Neural progenitor cell (in vitro differentiated cells): ENCODE results near the gene ZNF189. TPM values are rescaled to one million over a fixed set of nuclear protein-coding genes. Genes with fewer than 3 reads are reported as not detected.

Source experiments
- DNase-seq: peaks from one replicate; pipeline ENCODE4 v3.0.0-alpha.2; 2016; ENCODE audit warnings: low spot score
- H2AFZ ChIP-seq: fragments of 200-600 bp; sonication (generic); replicated peaks from 2 replicates; pipeline ENCODE4 v1.6.1; 2016; ENCODE audit warnings: antibody characterized with exemption
- H3F3A ChIP-seq: fragments of 200-600 bp; sonication (generic); 2 replicates; pipeline ENCODE4 v1.6.1; 2016; ENCODE audit warnings: antibody characterized with exemption, low read depth
- H3K27ac ChIP-seq: fragments of 200-600 bp; sonication (generic); 2 replicates; pipeline ENCODE4 v1.5.1; 2016; ENCODE audit warnings: mild to moderate bottlenecking
- H3K27me3 ChIP-seq: fragments of 200-600 bp; sonication (generic); 2 replicates; pipeline ENCODE4 v1.6.1; 2016; ENCODE audit warnings: mild to moderate bottlenecking, moderate library complexity
- H3K36me3 ChIP-seq: fragments of 200-600 bp; sonication (generic); 2 replicates; pipeline ENCODE4 v1.5.1; 2016
- H3K4me1 ChIP-seq: fragments of 200-600 bp; sonication (generic); 2 replicates; pipeline ENCODE4 v1.6.1; 2016; ENCODE audit warnings: mixed run types
- H3K4me2 ChIP-seq: fragments of 200-600 bp; sonication (generic); 2 replicates; pipeline ENCODE4 v1.6.1; 2016
- H3K4me3 ChIP-seq: fragments of 200-600 bp; sonication (generic); 2 replicates; pipeline ENCODE4 v1.5.1; 2016
- H3K79me2 ChIP-seq: fragments of 200-600 bp; sonication (generic); 2 replicates; pipeline ENCODE4 v1.6.1; 2016; ENCODE audit warnings: low read depth
- H3K9ac ChIP-seq: fragments of 200-600 bp; sonication (generic); 2 replicates; pipeline ENCODE4 v1.6.1; 2016
- H3K9me3 ChIP-seq: fragments of 200-600 bp; sonication (generic); 2 replicates; pipeline ENCODE4 v1.5.1; 2016; ENCODE audit warnings: low read depth
- H4K20me1 ChIP-seq: fragments of 200-600 bp; sonication (generic); 2 replicates; pipeline ENCODE4 v1.6.1; 2016; ENCODE audit warnings: low read depth
- H3K27ac Mint-ChIP-seq: 3 replicates; pipeline ENCODE4 v1.8.0; 2021; ENCODE audit warnings: mixed read lengths
- H3K27me3 Mint-ChIP-seq: 2 replicates; pipeline ENCODE4 v1.8.0; 2022; ENCODE audit warnings: low read depth, mild to moderate bottlenecking, inconsistent platforms, moderate library complexity, mixed read lengths; ENCODE audit not compliant: insufficient read depth
- H3K36me3 Mint-ChIP-seq: 3 replicates; pipeline ENCODE4 v1.8.0; 2021; ENCODE audit warnings: mixed read lengths
- H3K4me1 Mint-ChIP-seq: 3 replicates; pipeline ENCODE4 v1.8.0; 2021; ENCODE audit warnings: mixed read lengths
- H3K4me3 Mint-ChIP-seq: 3 replicates; pipeline ENCODE4 v1.8.0; 2021; ENCODE audit warnings: mild to moderate bottlenecking, moderate library complexity, mixed read lengths
- H3K9me3 Mint-ChIP-seq: 3 replicates; pipeline ENCODE4 v1.8.0; 2020; ENCODE audit warnings: mixed read lengths
- CTCF ChIP-seq: fragments of 200-600 bp; sonication (generic); IDR thresholded peaks from 2 replicates; pipeline ENCODE4 v1.5.1; 2017; ENCODE audit warnings: antibody characterized with exemption, mild to moderate bottlenecking
- EZH2 ChIP-seq: fragments of 200-600 bp; sonication (generic); IDR thresholded peaks from 2 replicates; pipeline ENCODE4 v1.6.1; 2017; ENCODE audit warnings: antibody characterized with exemption, mild to moderate bottlenecking, moderate library complexity
- EZH2phosphoT487 ChIP-seq: fragments of 200-600 bp; sonication (generic); IDR thresholded peaks from 2 replicates; pipeline ENCODE4 v1.6.1; 2017; ENCODE audit warnings: antibody characterized with exemption
- total RNA-seq: library from RNA; depleted of rRNA; stranded (reverse); fragments of >200 nt; gene quantifications from 2 replicates; pipeline ENCODE4 v1.2.3, GENCODE V29; 2015; ENCODE audit warnings: low replicate concordance

The ZNF189 gene
- total RNA-seq, 1 donor from 2014 or later: 40.2 TPM

GRCh38 chr9:101434998-101435397 is 36.3 kb downstream of the ZNF189 start:
- DNase-seq: no peak
- H3K27ac Mint-ChIP-seq: no peak overlapping the region
- no peak overlapping the region for H3K9ac ChIP-seq
- H3K36me3 ChIP-seq: no peaks in the 10 kb centered on the region
- H3K79me2 ChIP-seq: no peaks in the 10 kb centered on the region
- H4K20me1 ChIP-seq: no peaks in the 10 kb centered on the region
- no peaks in the 10 kb centered on the region for H3K27me3 ChIP-seq
- no peaks in the 10 kb centered on the region for H3K36me3 Mint-ChIP-seq
- H3K27ac ChIP-seq: no peak overlapping the region
- no peaks in the 10 kb centered on the region for H3K9me3 ChIP-seq
- TF ChIP-seq EZH2phosphoT487 (no peak), EZH2 (no peak), CTCF (no peak)
- H2AFZ ChIP-seq: no peak overlapping the region
- no peaks in the 10 kb centered on the region for H3K9me3 Mint-ChIP-seq
- no peak overlapping the region for H3K4me2 ChIP-seq
- no peak overlapping the region for H3K4me3 ChIP-seq
- H3K4me1 ChIP-seq: no peaks in the 10 kb centered on the region
- H3F3A ChIP-seq: no peaks in the 10 kb centered on the region
- no peak overlapping the region for H3K4me3 Mint-ChIP-seq
- no peaks in the 10 kb centered on the region for H3K4me1 Mint-ChIP-seq
- peaks cover 2% of the 10 kb centered on the region for H3K27me3 Mint-ChIP-seq

GRCh38 chr9:101435601-101436079 is 37.0 kb downstream of the ZNF189 start, which contains the start of gene ALDOB:
TSS of gene ALDOB (minus strand) at chr9:101435774. CDS start at chr9:101430887, 4,887 bp downstream.
- no peak for TF ChIP-seq CTCF

GRCh38 chr9:101437806-101438232 is 39.2 kb downstream of the ZNF189 start:
- Histone ChIP-seq H3F3A (no peaks in the 10 kb centered on the region), H4K20me1 (no peaks in the 10 kb centered on the region), H3K9ac (no peak overlapping the region), H3K27me3 (no peaks in the 10 kb centered on the region), H3K36me3 (no peaks in the 10 kb centered on the region), H3K27ac (no peak overlapping the region), H2AFZ (no peak overlapping the region), H3K4me1 (no peaks in the 10 kb centered on the region), H3K4me2 (no peak overlapping the region), H3K79me2 (no peaks in the 10 kb centered on the region), H3K9me3 (no peaks in the 10 kb centered on the region), H3K4me3 (no peak overlapping the region)
- Mint-ChIP-seq H3K27ac (no peak overlapping the region), H3K27me3 (peaks cover 2% of the 10 kb centered on the region), H3K4me1 (no peaks in the 10 kb centered on the region), H3K4me3 (no peak overlapping the region), H3K9me3 (no peaks in the 10 kb centered on the region), H3K36me3 (no peaks in the 10 kb centered on the region)
- DNase-seq: no peak
- no peak for TF ChIP-seq CTCF
- TF ChIP-seq EZH2: no peak
- TF ChIP-seq EZH2phosphoT487: no peak

More at GRCh38 chr9:101435601-101436079, 37.0 kb downstream of the ZNF189 start, which contains the start of gene ALDOB:
- H3K4me1 ChIP-seq: no peaks in the 10 kb centered on the region
- no peaks in the 10 kb centered on the region for H3K36me3 ChIP-seq
- no peaks in the 10 kb centered on the region for H3K9me3 ChIP-seq
- no peaks in the 10 kb centered on the region for H3K9me3 Mint-ChIP-seq
- no peak within 1 kb of the TSS for H3K4me3 ChIP-seq
- H3K27me3 Mint-ChIP-seq: peaks cover 2% of the 10 kb centered on the region
- no peaks in the 10 kb centered on the region for H3K27me3 ChIP-seq
- H3K79me2 ChIP-seq: no peaks in the 10 kb centered on the region
- no peak within 1 kb of the TSS for H3K9ac ChIP-seq
- no peak within 1 kb of the TSS for H3K4me2 ChIP-seq
- no peaks in the 10 kb centered on the region for H3K36me3 Mint-ChIP-seq
- H3K27ac Mint-ChIP-seq: no peak within 1 kb of the TSS
- H4K20me1 ChIP-seq: no peaks in the 10 kb centered on the region
- no peak within 1 kb of the TSS for H2AFZ ChIP-seq
- no peak within 1 kb of the TSS for H3K4me3 Mint-ChIP-seq
- H3K4me1 Mint-ChIP-seq: no peaks in the 10 kb centered on the region
- H3F3A ChIP-seq: no peaks in the 10 kb centered on the region
- H3K27ac ChIP-seq: no peak within 1 kb of the TSS
- DNase-seq: no peak
